Measurements from ENCODE around the gene ELMOD3. TPM values are rescaled to one million over a fixed set of nuclear protein-coding genes. Genes with fewer than 3 reads are reported as not detected.
"Not testable (repeated sequence)": the region's sequence is repeated elsewhere in the genome, so short reads cannot be mapped to it uniquely, and the experiment has no call there.

The ELMOD3 gene
- total RNA-seq, 1 experiment from 2014 or later = 13.1 TPM

- no peak for DNase-seq (ENCODE audit: low read depth)
Observed at GRCh38 chr2:85401464-85401805, 46.9 kb downstream of the ELMOD3 start.

DNA sequence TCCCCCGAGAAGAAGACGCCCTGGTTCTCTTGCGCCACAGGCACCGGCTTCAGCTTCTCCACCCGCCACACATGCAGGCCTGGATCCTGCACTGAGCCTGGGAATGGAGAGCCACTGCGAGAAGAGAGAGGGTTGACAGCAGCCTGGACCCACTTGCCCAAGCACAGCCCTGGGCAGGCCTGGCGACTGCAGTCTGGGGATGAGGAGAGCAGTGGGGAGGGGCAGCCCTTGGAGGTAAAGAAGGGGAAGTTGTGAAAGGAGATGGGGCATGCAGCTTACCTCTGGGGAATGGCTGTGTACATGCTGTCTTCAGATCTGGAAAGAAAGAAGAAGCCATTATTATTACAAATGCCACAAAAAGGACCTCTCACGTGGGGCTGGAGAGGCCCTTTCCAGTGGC, 47.3 kb downstream of the ELMOD3 start:
- no peak for DNase-seq (ENCODE audit: low read depth)

- peak; percentile 65 for DNase-seq (ENCODE audit: low read depth)
Observed at GRCh38 chr2:85405201-85406059, 50.9 kb downstream of the ELMOD3 start.

GRCh38 chr2:85409845-85410583, 55.4 kb downstream of the ELMOD3 start, which contains the start of gene CAPG:
TSS of gene CAPG (minus strand) at chr2:85410366. CDS start at chr2:85402145, 8,221 bp downstream.
- no peak for DNase-seq (ENCODE audit: low read depth)

DNA sequence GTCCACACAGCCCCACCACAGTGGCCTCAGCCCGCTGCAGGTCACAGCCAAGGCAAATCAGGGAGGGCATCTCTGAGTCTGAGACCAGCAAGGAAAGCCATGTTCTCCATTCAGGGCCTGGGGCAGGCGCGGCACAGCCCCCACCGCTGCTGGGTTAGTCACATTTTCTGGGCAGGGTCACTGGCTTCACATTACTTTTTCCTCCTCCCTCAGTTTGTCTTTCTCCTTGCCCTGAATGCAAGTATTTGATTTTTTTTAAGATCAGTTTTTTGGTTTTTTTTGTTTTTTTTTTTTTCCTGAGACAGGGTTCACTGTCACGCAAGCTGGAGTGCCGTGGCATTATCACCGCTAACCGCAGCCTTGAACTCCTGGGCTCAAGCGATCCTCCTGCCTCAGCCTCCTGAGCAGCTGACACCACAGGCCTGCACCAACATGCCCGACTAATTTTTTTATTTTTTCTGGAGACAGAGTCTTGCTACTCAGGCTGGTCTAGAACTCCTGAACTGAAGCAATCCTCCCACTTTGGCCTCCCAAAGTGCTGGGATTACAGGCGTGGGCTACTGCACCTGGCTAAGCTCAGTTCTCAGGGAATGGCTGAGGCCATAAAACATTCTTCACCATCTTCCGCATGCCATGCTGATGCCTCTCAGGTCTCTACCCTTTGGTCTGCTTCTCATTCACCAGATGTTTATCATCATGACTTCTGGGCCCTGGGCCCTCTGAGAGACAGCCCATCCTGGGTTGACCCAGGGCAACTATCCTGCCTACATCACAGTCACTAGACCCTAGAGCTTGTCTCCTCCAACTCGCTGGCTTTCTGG, 56.2 kb downstream of the ELMOD3 start:
- DNase-seq (ENCODE audit: low read depth) = no peak

- no peak for DNase-seq (ENCODE audit: low read depth)
Observed at GRCh38 chr2:85411405-85411748, 56.8 kb downstream of the ELMOD3 start.

- peak; percentile 48 for DNase-seq (ENCODE audit: low read depth)
Observed at GRCh38 chr2:85413592-85414420, 59.2 kb downstream of the ELMOD3 start.

GRCh38 chr2:85414421-85414759, 59.8 kb downstream of the ELMOD3 start:
- not testable (repeated sequence) for DNase-seq (ENCODE audit: low read depth)

- no peak for DNase-seq (ENCODE audit: low read depth)
Observed at GRCh38 chr2:85414761-85415553, 60.4 kb downstream of the ELMOD3 start.

GRCh38 chr2:85415980-85416650, 61.5 kb downstream of the ELMOD3 start:
- DNase-seq (ENCODE audit: low read depth) = no peak

DNA sequence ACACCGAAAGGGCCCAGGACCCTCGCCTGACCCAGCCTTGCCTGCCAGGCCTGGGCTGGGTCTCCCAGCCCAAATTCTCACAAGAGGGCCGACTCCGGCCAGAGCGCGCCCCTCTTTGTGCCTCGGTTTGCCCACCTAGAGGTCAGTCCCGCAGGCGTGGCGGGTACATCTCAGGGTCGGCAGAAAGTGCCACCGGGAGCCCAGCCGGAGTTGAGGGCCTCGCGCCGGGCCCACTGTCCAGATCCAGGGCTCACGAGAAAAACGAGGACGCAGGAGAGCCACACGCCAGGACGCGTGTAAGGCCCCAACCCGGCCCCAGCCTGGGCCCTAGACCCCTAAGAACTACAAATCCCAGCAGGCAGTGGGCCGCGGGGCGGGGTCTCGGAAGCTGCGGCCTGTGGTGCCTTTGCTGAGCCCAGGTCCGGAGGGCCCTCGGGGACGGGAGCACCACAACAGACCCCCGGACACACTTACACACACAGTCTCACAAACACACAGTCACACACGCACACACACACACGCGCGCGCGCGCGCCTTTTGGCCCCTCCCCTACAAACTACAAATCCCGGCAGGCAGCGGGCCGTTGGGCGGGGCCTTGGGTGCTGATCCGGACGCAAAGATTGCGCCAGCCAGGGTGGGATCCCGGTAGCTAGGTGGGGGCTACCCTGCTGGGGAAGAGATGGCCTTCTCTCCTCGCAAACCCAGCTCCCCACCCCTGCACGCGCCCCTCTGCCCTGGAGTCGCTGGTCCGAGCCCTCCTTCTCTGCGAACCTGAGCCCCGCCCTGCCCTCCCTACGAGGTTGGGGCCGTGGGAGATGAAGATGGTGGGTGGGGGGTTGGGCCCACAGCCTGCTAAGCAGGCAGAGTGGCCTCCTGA, 63.8 kb downstream of the ELMOD3 start, which contains the start of gene SH2D6:
Gene SH2D6 (plus strand): TSS at position 583 of the 877 bp plus-strand sequence. CDS start 10,752 bp downstream, outside the sequence.
- peak; percentile 73 for DNase-seq (ENCODE audit: low read depth)

GRCh38 chr2:85419009-85419675, 64.6 kb downstream of the ELMOD3 start:
- DNase-seq (ENCODE audit: low read depth) = no peak

DNA sequence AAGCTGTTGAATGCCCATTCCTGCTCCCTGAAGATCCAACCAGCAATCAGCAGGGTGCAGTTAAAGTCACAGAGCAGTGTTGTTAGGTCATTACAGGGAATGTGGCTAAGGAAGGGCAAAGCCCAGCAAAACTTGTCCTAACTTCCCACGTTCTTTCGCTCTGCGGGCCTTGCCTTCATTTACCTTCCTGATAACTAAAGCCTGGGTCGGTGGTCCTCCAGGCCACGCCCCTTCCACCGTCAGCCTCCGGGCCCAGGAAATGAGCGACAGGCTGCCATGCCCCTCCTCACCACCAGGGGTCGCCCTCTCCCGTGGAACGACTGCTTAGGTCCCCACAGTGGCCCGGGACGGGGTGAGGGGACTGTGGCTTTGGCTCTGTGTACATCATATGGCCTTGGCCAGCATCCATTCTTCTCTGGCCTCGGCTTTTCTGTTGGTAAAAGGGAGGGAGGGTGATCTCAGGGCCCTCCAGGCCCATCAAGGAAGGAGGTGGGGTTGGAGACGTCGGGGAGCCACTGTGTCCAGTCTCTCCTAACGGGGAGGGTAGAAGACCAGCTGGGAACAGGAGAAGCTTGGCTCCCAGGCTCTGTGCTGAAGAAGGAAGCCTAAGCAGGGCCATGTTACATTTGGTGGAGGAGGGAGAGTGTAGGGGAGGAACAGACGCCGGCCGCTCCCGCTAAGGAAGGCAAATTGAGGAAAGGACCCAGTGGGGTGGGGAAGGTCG, 66.1 kb downstream of the ELMOD3 start:
- peak; percentile 73 for DNase-seq (ENCODE audit: low read depth)

- no peak for DNase-seq (ENCODE audit: low read depth)
Observed at GRCh38 chr2:85421260-85422071, 66.9 kb downstream of the ELMOD3 start.

GRCh38 chr2:85422072-85422457, 67.5 kb downstream of the ELMOD3 start:
- DNase-seq (ENCODE audit: low read depth) = no peak

- no peak for DNase-seq (ENCODE audit: low read depth)
Observed at GRCh38 chr2:85423525-85423924, 69.0 kb downstream of the ELMOD3 start.

- DNase-seq (ENCODE audit: low read depth) = no peak
Observed at GRCh38 chr2:85425588-85425987, 71.0 kb downstream of the ELMOD3 start.

Measured in M059J (cell line).